Bronchial epithelial cell (primary cell): Measurements from ENCODE around the gene FLAD1. TPM values are rescaled to one million over a fixed set of nuclear protein-coding genes. Genes with fewer than 3 reads are reported as not detected.

Experiments used
- DNase-seq: peaks from one replicate; pipeline ENCODE4 v3.0.0-alpha.2; 2010; ENCODE audit warnings: low read depth
- FAIRE-seq: peaks from 2 replicates; lab custom pipeline; 2011; peaks lifted over from hg19 to GRCh38; lab: Jason Lieb, UNC
- H3K27me3 ChIP-seq: 2 replicates; pipeline ENCODE4 v1.5.1; 2011; ENCODE audit warnings: low read length; ENCODE audit not compliant: control insufficient read depth, insufficient read depth
- H3K36me3 ChIP-seq: 2 replicates; pipeline ENCODE4 v1.5.1; 2011; ENCODE audit warnings: low read length; ENCODE audit not compliant: control insufficient read depth, insufficient read depth
- H3K4me3 ChIP-seq: 2 replicates; pipeline ENCODE4 v1.5.1; 2011; ENCODE audit warnings: mild to moderate bottlenecking, low read depth, low read length, control low read depth
- CTCF ChIP-seq: IDR thresholded peaks from 2 replicates; pipeline ENCODE4 v1.5.1; 2011; ENCODE audit warnings: mild to moderate bottlenecking, moderate library complexity, low read length, control low read depth, inconsistent platforms; ENCODE audit not compliant: insufficient read depth, severe bottlenecking
- total RNA-seq: library from RNA; depleted of rRNA; stranded (reverse); fragments of >200 nt; gene quantifications from 2 replicates; pipeline ENCODE4 v1.2.1, GENCODE V29; 2014

Gene FLAD1
- total RNA-seq, 1 donor from 2014 or later: 40.8 TPM

GRCh38 chr1:154989195-154989860 lies 6.2 kb downstream of the FLAD1 start:
- FAIRE-seq (no peak), DNase-seq (no peak)
- Histone ChIP-seq H3K4me3 (no peak overlapping the region), H3K36me3 (peaks cover 22% of the 10 kb centered on the region), H3K27me3 (no peaks in the 10 kb centered on the region)
- TF ChIP-seq CTCF: no peak

GRCh38 chr1:154990276-154990675 lies 7.1 kb downstream of the FLAD1 start:
- H3K27me3 ChIP-seq: no peaks in the 10 kb centered on the region
- no peak overlapping the region for H3K4me3 ChIP-seq
- no peak for FAIRE-seq
- no peak for TF ChIP-seq CTCF
- no peak for DNase-seq
- H3K36me3 ChIP-seq: peaks cover 22% of the 10 kb centered on the region

- Histone ChIP-seq H3K27me3 (no peaks in the 10 kb centered on the region), H3K36me3 (peaks cover 17% of the 10 kb centered on the region), H3K4me3 (no peak overlapping the region)
- peak; percentile 40 for DNase-seq
- TF ChIP-seq CTCF: peak; percentile 32
- no peak for FAIRE-seq
Measured at GRCh38 chr1:154992721-154993571, 9.8 kb downstream of the FLAD1 start.

GRCh38 chr1:154993572-154994268 lies 10.6 kb downstream of the FLAD1 start, which contains the start of gene LENEP:
Gene LENEP (plus strand): TSS chr1:154993586. CDS start chr1:154993608, 22 bp downstream.
- no peak for DNase-seq
- Histone ChIP-seq H3K4me3 (no peak within 1 kb of the TSS), H3K27me3 (no peaks in the 10 kb centered on the region), H3K36me3 (peaks cover 9% of the 10 kb centered on the region)
- no peak for TF ChIP-seq CTCF
- FAIRE-seq: no peak

- Histone ChIP-seq H3K36me3 (peaks cover 6% of the 10 kb centered on the region), H3K4me3 (no peak overlapping the region), H3K27me3 (no peaks in the 10 kb centered on the region)
- FAIRE-seq (no peak), DNase-seq (no peak)
- TF ChIP-seq CTCF: no peak
Measured at GRCh38 chr1:154994269-154994587, 11.1 kb downstream of the FLAD1 start.
